Stimulated activated memory B cell treated with anti-CD40 and anti-IgM and Interleukin-4, amounts not matched to agents 10 μg/mL and 1 μg/mL and 100 μg/mL, for 72 hours (primary cell): Measurements from ENCODE around the gene CNDP1.
"Not testable (repeated sequence)": the region's sequence is repeated elsewhere in the genome, so short reads cannot be mapped to it uniquely, and the experiment has no call there.

ENCODE experiments used
- ATAC-seq: fragments of 150-1000 bp; cut with Tn5 transposase; 2 replicates; pipeline ENCODE4 v1.10.0; 2021
- H3K27ac Mint-ChIP-seq: one replicate; pipeline ENCODE4 v1.8.0; 2022; ENCODE audit warnings: mild to moderate bottlenecking, mixed read lengths
- H3K27me3 Mint-ChIP-seq: one replicate; pipeline ENCODE4 v1.8.0; 2022; ENCODE audit warnings: mixed read lengths
- H3K36me3 Mint-ChIP-seq: one replicate; pipeline ENCODE4 v1.8.0; 2022; ENCODE audit warnings: mixed read lengths
- H3K4me1 Mint-ChIP-seq: one replicate; pipeline ENCODE4 v1.8.0; 2022; ENCODE audit warnings: mixed read lengths
- H3K4me3 Mint-ChIP-seq: one replicate; pipeline ENCODE4 v1.8.0; 2022; ENCODE audit warnings: mild to moderate bottlenecking, moderate library complexity, mixed read lengths
- H3K9me3 Mint-ChIP-seq: one replicate; pipeline ENCODE4 v1.8.0; 2022; ENCODE audit warnings: mixed read lengths

CNDP1 gene

GRCh38 chr18:74524915-74525314 is 9.4 kb upstream of the CNDP1 start:
- not testable (repeated sequence) for ATAC-seq, H3K4me3 Mint-ChIP-seq, H3K9me3 Mint-ChIP-seq, H3K27ac Mint-ChIP-seq, H3K4me1 Mint-ChIP-seq, H3K27me3 Mint-ChIP-seq
- H3K36me3 Mint-ChIP-seq, result peaks cover 40% of the 10 kb centered on the region

- no peak for ATAC-seq
- peaks cover 4% of the 10 kb centered on the region for H3K9me3 Mint-ChIP-seq
- H3K36me3 Mint-ChIP-seq, result peaks cover 32% of the 10 kb centered on the region
- peaks cover 7% of the 10 kb centered on the region for H3K27me3 Mint-ChIP-seq
- H3K4me1 Mint-ChIP-seq, result peaks cover 6% of the 10 kb centered on the region
- no peak overlapping the region for H3K27ac Mint-ChIP-seq
- H3K4me3 Mint-ChIP-seq, result no peak overlapping the region
Observed at GRCh38 chr18:74525741-74526140, 8.6 kb upstream of the CNDP1 start.

DNA sequence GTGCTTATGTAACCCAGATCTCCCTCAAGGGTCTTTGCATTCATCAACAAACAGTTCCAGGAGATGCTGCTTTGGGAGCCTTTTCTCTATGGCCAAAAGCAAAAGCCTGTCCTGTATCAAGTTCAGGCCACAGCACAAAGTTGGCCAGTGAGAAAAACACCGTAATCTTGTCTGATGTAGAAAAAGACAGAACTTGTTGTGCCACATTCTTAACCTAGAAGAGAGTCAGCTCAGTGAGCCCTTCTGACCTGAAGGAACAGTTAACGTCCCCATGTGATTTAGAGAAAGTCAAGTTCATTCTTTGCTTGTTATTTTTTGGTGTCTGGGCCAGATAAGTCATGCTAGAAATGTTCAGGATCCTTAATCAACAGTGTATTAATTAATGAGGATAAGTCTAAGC is 7.8 kb upstream of the CNDP1 start:
- Mint-ChIP-seq H3K9me3 (peaks cover 4% of the 10 kb centered on the region), H3K27me3 (peaks cover 8% of the 10 kb centered on the region), H3K27ac (no peak overlapping the region), H3K4me3 (no peak overlapping the region), H3K4me1 (peaks cover 6% of the 10 kb centered on the region), H3K36me3 (peaks cover 24% of the 10 kb centered on the region)
- ATAC-seq, result no peak

DNA sequence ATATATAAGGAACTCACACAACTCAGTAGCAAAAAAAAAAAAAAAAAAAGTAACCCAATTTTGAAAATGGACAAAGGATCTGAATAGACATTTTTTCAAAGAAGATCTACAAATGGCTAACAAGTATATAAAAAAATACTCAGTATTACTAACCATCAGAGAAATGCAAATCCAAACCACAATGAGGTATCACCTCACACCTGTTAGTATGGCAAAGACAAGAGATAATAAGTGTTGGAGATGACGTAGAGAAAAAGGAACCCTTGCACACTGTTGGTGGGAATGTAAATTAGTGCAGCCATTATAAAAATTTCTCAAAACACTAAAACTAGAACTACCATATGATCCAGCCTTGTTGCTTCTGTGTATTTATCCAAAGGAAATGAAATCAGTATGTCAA is 5.8 kb upstream of the CNDP1 start:
- peaks cover 8% of the 10 kb centered on the region for H3K36me3 Mint-ChIP-seq
- peaks cover 6% of the 10 kb centered on the region for H3K4me1 Mint-ChIP-seq
- H3K27me3 Mint-ChIP-seq, result peaks cover 8% of the 10 kb centered on the region
- no peak overlapping the region for H3K27ac Mint-ChIP-seq
- H3K4me3 Mint-ChIP-seq, result no peak overlapping the region
- no peak for ATAC-seq
- peaks cover 4% of the 10 kb centered on the region for H3K9me3 Mint-ChIP-seq

GRCh38 chr18:74528913-74529312 is 5.4 kb upstream of the CNDP1 start:
- H3K4me1 Mint-ChIP-seq, result peaks cover 5% of the 10 kb centered on the region
- no peak for ATAC-seq
- H3K9me3 Mint-ChIP-seq, result peaks cover 4% of the 10 kb centered on the region
- no peak overlapping the region for H3K4me3 Mint-ChIP-seq
- peaks cover 8% of the 10 kb centered on the region for H3K27me3 Mint-ChIP-seq
- peaks cover 7% of the 10 kb centered on the region for H3K36me3 Mint-ChIP-seq
- H3K27ac Mint-ChIP-seq, result no peak overlapping the region

DNA sequence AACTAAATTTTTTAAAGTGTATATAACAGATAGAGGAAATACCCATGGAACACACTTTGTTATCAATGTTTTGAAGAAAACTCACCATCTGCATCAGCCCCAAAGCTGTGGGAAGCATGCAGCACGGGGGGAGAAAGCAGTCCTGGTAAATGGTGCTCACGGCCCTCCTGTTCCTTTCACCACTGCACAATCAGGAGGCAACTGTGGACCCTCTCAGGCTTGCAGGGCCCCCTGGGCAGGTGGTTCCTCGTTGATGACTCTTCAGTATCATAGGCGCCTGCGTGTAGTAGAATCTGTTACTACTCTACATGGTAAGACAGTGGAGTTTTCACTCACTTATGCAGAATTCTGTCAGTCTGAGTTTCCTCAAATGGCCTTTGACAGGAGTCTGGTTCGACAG is 4.9 kb upstream of the CNDP1 start:
- peaks cover 1% of the 10 kb centered on the region for H3K9me3 Mint-ChIP-seq
- no peak for ATAC-seq
- H3K4me1 Mint-ChIP-seq, result peaks cover under 1% of the 10 kb centered on the region
- H3K27ac Mint-ChIP-seq, result no peak overlapping the region
- H3K27me3 Mint-ChIP-seq, result peaks cover 8% of the 10 kb centered on the region
- no peak overlapping the region for H3K4me3 Mint-ChIP-seq
- peaks cover 3% of the 10 kb centered on the region for H3K36me3 Mint-ChIP-seq

GRCh38 chr18:74529811-74530583 is 4.3 kb upstream of the CNDP1 start:
- H3K36me3 Mint-ChIP-seq, result no peaks in the 10 kb centered on the region
- H3K27me3 Mint-ChIP-seq, result peaks cover 8% of the 10 kb centered on the region
- H3K4me1 Mint-ChIP-seq, result no peaks in the 10 kb centered on the region
- no peak overlapping the region for H3K27ac Mint-ChIP-seq
- ATAC-seq, result no peak
- no peak overlapping the region for H3K4me3 Mint-ChIP-seq
- no peaks in the 10 kb centered on the region for H3K9me3 Mint-ChIP-seq

DNA sequence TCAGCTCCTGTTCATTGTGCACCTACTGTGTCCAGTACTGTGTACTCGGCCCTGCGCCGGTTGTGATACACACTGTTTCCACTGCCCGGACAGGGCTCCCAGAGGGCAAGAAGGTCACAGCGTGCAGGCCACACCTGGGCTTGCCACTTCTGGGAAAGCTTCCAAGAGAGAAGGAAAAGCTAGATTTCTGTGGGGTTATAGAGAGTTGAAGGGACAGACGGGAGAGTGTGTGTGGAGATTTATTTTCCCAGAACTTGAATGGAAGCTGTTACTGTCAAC is 3.8 kb upstream of the CNDP1 start:
- Mint-ChIP-seq H3K9me3 (no peaks in the 10 kb centered on the region), H3K4me1 (no peaks in the 10 kb centered on the region), H3K27ac (no peak overlapping the region), H3K27me3 (peaks cover 8% of the 10 kb centered on the region), H3K36me3 (no peaks in the 10 kb centered on the region), H3K4me3 (no peak overlapping the region)
- no peak for ATAC-seq

- Mint-ChIP-seq H3K4me3 (no peak overlapping the region), H3K36me3 (no peaks in the 10 kb centered on the region), H3K27me3 (peaks cover 8% of the 10 kb centered on the region), H3K4me1 (no peaks in the 10 kb centered on the region), H3K27ac (no peak overlapping the region), H3K9me3 (no peaks in the 10 kb centered on the region)
- ATAC-seq, result no peak
Observed at GRCh38 chr18:74531043-74531442, 3.3 kb upstream of the CNDP1 start.

DNA sequence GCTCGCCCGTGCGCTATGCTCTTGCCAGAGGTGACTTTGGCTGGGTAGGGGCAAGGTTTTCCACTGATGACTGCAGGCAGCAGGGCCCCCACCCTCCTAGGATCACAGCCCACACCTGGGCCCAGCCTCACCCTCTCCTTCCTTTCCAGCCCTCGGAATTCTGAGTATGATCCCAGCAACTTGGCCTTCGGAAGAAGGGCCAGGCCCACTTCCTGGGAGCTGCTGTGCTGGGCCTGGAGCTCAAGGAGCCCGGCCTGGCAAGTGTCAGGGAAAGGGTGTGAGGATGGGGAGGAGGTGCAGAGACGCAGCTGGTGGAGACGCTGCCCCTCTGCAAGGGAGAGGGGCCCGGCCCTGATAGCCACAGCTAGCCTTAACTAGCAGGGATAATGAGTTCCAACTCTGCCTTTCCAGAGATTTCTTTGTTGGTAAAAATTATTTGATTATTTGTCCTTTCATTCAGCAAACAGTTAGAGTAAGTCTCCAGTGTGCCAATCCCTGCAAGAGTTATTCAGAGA is 1.7 kb upstream of the CNDP1 start:
- no peaks in the 10 kb centered on the region for H3K36me3 Mint-ChIP-seq
- no peaks in the 10 kb centered on the region for H3K4me1 Mint-ChIP-seq
- no peak for ATAC-seq
- peaks cover 8% of the 10 kb centered on the region for H3K27me3 Mint-ChIP-seq
- H3K27ac Mint-ChIP-seq, result no peak overlapping the region
- H3K9me3 Mint-ChIP-seq, result no peaks in the 10 kb centered on the region
- no peak overlapping the region for H3K4me3 Mint-ChIP-seq

GRCh38 chr18:74533666-74534065 is 634 bp upstream of the CNDP1 start:
- Mint-ChIP-seq H3K27ac (no peak overlapping the region), H3K36me3 (no peaks in the 10 kb centered on the region), H3K9me3 (no peaks in the 10 kb centered on the region), H3K27me3 (peaks cover 8% of the 10 kb centered on the region), H3K4me3 (no peak overlapping the region), H3K4me1 (no peaks in the 10 kb centered on the region)
- no peak for ATAC-seq

GRCh38 chr18:74534981-74535649 is 815 bp downstream of the CNDP1 start:
- H3K4me1 Mint-ChIP-seq, result no peaks in the 10 kb centered on the region
- H3K36me3 Mint-ChIP-seq, result no peaks in the 10 kb centered on the region
- H3K27ac Mint-ChIP-seq, result no peak overlapping the region
- peaks cover 8% of the 10 kb centered on the region for H3K27me3 Mint-ChIP-seq
- no peaks in the 10 kb centered on the region for H3K9me3 Mint-ChIP-seq
- H3K4me3 Mint-ChIP-seq, result no peak overlapping the region
- no peak for ATAC-seq

- ATAC-seq, result no peak
- Mint-ChIP-seq H3K4me3 (no peak overlapping the region), H3K4me1 (no peaks in the 10 kb centered on the region), H3K9me3 (no peaks in the 10 kb centered on the region), H3K36me3 (no peaks in the 10 kb centered on the region), H3K27ac (no peak overlapping the region), H3K27me3 (peaks cover 9% of the 10 kb centered on the region)
Observed at GRCh38 chr18:74539289-74539688, 5.0 kb downstream of the CNDP1 start.

- no peak for ATAC-seq
- H3K9me3 Mint-ChIP-seq, result no peaks in the 10 kb centered on the region
- H3K36me3 Mint-ChIP-seq, result no peaks in the 10 kb centered on the region
- peaks cover 17% of the 10 kb centered on the region for H3K27me3 Mint-ChIP-seq
- no peak overlapping the region for H3K4me3 Mint-ChIP-seq
- H3K27ac Mint-ChIP-seq, result no peak overlapping the region
- H3K4me1 Mint-ChIP-seq, result no peaks in the 10 kb centered on the region
Observed at GRCh38 chr18:74540652-74541421, 6.5 kb downstream of the CNDP1 start.

- ATAC-seq, result no peak
- H3K4me1 Mint-ChIP-seq, result no peaks in the 10 kb centered on the region
- no peak overlapping the region for H3K27ac Mint-ChIP-seq
- no peaks in the 10 kb centered on the region for H3K9me3 Mint-ChIP-seq
- no peak overlapping the region for H3K4me3 Mint-ChIP-seq
- H3K27me3 Mint-ChIP-seq, result peaks cover 24% of the 10 kb centered on the region
- no peaks in the 10 kb centered on the region for H3K36me3 Mint-ChIP-seq
Observed at GRCh38 chr18:74541703-74542555, 7.6 kb downstream of the CNDP1 start.
